Epidermal melanocyte (primary cell): ENCODE results near the gene PLAAT2.
"Not testable (repeated sequence)": the region's sequence is repeated elsewhere in the genome, so short reads cannot be mapped to it uniquely, and the experiment has no call there.

Experiments used
- DNase-seq: peaks from one replicate; pipeline ENCODE4 v3.0.0; 2011; ENCODE audit warnings: low spot score; ENCODE audit not compliant: insufficient read length

PLAAT2 gene

DNA sequence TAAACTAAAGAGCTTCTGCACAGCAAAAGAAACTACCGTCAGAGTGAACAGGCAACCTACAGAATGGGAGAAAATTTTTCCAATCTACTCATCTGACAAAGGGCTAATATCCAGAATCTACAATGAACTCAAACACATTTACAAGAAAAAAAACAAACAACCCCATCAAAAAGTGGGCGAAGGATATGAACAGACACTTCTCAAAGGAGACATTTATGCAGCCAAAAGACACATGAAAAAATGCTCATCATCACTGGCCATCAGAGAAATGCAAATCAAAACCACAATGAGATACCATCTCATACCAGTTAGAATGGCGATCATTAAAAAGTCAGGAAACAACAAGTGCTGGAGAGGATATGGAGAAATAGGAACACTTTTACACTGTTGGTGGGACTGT lies 15.7 kb upstream of the PLAAT2 start:
- DNase-seq, result not testable (repeated sequence)

DNA sequence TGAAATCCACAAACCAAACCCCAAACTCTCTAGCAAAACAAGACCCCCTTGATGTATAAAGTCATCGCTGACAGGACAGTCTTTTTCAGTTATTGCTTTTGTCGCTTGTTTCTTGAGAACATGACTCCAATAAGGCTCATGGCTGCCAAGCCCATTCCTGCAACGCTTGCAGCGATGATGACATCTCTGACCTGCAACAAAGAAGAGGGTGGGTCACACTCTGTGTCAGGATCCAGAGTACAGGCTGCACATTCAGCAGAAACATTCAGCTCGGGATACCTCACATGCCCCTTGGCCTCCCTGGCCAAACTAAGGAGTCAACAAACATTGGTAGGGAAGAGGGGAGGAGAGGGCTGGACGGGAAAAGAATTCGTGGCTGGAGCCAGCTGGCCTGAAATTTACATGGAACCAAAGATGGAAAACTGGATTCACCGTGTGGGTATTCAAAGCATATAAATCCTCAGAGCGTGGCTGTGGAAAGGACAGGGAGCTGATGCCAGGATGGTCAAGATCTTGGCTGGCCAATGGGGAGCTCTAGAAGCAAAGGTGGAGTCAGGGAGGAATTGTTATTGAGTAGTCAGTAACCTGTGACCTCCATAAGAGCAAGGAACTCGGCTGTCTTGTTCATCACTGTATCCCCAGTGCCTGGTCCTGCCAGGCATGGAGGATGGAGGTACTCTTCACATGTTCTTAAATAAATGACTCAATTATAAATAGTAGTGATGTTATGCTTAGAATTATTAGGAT lies 11.8 kb upstream of the PLAAT2 start:
- no peak for DNase-seq

DNA sequence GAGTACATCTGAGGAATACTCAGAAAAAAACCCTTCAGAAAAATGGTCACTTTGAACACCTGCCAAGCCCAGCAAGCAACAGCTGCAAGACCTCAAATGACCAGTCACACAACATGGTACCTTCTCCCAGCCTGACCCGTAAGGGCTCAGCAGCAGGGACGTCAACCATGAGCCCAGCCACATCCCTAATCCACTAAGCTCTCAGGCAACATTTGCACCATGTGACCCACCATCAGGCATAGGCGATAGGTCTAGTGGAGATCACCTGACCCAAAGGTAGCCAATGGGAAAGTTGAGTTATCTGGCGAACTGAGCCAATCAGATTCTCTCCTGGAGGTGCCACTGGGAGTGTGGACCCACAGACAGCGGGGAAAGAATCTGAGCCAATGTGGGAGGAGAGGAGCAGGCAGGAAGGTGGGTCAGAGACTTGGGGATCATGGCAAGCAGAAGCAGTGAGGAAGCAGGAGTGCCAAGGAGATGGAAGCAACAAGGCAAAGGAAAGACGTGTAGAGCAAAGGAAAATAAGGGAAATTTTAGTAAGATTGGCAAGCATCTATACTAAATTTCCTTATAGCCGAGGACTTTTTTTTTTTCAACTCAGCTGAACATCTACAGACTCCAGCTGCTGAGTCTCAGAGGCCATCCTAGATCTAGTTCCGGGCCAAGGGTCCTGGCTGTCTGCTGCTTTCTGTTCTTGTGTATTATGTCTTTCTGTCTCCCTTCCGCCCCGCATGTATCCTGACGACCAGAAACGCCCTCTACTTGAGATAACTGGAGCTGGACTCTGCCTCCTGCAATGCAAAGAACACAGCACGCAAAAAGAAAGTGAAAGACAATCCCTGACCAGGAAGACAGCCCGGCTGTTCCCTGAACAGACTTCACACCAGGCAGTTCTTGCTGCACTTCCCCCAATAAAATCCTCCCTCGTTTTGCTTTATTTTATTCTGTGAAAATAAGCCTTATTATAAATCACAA lies 11.0 kb upstream of the PLAAT2 start:
- DNase-seq, result no peak

DNA sequence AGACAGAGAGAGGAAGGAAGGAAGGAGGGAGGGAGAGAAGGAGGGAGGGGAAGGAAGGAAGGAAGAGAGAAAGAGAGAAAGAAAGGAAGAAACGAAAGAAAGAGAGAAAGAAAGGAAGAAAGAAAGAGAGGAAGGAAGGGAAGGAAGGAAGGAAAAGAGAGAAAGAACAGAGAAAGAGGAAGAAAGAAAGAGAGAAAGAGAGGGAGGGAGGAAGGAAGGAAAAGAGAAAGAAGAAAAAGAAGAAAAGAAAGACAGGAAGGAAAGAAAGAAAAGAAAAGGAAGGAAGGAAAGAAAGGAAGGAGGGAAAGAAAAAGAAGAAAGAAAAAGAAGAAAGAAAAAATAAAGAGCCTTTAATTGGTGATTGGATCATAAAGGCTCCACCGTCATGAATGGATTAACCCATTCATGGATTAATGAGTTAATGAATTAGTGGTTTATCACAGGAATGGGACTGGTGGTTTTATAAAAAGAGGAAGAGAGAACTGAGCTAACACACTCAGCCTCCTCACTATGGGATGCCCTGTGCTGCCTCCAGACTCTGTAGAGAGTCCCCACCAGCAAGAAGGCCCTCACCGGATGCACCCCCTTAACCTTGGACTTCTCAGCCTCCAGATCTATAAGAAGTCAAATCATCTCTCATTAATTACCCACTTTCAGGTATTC lies 9.0 kb upstream of the PLAAT2 start:
- DNase-seq, result no peak

DNA sequence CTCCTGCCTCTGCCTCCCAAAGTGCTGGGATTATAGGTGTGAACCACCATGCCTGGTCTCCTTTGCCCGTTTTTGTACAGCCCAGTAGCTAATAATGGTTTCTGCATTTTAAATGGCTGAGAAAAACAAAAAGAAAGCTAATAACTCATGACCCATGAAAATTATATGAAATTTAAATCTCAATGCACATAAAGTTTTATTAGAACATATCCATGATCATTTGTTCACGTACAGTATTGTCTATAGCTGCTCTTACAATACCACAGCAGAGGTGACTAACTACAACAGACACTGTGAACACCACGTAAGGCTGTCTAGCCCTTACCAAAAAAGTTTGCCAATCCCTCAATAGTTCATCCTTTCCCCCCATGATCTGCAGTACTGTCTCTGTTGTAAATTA lies 6.4 kb upstream of the PLAAT2 start:
- DNase-seq, result no peak

DNA sequence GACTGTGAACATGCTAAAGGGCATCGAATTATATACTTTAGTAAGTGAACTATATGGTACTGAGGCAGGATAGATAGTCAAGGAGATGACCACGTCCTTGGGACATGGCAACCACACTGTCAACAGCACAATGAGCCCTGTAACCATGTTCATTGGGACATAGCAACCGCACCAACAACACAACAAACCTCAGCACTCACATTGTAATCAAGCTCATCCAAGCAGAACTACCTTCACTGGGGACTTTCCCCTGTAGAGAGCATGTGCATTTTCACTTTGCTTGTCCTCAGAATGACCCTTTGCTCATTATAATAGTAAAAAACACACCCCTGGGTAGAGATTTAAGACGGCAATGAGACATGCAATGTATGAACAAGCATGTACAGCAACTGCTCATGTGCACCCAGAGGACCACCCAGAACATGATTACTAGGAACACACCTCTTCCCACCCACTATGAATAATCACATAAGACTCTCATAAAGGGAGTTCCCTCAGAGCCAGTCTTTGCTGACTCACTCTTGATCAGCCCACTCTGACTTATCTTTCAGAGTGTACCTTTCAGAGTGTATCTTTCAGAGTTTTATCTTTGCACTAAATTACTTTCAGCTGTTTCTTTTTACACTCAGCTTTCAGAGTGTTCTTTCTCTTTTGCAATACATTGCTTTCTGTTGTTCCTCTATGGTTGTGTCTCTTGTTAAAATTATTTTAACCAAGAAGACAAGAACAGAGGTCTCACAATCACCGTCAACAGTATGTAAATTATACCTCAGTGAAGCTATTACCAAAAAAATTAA lies 4.1 kb upstream of the PLAAT2 start:
- no peak for DNase-seq

DNA sequence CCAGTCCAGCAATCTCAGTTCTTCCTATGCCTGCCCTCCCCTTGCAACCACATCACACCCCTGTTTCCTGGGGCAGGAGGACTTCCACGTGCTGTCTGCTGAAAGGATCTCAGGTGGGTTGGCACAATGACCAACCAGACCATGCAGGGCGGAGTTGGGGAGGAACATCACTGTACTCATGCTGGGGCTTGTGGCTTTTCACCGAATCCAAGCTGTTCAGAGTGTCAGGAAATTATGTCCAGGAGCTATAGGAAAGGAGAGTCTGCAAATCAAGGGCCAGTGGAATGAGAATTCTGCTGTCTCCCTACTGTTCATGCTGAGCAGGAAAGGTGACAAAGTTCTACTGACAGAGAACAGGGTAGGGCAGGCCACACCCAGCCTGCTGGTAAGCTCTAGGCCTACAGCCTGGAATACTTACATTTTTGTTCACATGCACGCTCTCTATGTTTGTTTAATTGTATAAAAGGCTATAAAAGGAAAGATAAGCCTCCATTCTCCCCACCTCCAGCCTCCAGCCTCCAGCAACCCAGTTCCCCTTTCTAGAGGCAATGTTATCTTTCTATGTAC lies 1.7 kb upstream of the PLAAT2 start:
- no peak for DNase-seq

DNA sequence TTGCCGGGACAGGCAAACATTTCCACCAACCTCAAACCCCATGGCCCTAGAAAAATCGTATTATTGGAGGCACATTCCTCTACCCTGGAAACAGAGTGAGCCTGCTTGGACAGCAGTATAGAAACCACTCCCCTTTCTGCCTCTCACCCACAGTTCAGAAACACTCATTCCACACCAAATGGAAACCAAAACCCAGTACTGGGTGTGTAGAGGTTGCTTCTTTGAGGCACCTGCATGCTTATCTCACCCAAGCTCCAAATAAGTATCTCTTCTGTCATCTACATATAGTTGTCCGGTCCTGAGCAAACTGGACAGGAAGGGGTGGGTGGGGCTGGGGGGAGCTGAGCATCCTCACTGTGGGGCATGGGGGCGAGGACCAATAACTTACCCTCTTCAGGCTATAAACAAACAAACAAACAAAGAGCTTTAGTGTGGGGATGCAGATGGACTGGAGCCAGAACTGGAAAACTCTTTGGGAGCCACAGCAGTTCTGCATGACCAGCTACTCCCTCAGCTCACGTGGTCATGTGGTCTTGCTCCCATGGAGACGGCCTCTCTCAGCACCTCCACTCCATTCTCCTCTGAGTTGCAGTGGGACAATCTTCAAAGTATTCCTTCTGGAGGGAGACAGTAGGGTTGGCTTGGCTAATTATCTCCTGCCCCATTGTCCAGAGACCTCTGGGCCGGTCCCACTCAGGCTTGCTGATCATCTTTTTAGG lies 1.0 kb upstream of the PLAAT2 start:
- no peak for DNase-seq

DNA sequence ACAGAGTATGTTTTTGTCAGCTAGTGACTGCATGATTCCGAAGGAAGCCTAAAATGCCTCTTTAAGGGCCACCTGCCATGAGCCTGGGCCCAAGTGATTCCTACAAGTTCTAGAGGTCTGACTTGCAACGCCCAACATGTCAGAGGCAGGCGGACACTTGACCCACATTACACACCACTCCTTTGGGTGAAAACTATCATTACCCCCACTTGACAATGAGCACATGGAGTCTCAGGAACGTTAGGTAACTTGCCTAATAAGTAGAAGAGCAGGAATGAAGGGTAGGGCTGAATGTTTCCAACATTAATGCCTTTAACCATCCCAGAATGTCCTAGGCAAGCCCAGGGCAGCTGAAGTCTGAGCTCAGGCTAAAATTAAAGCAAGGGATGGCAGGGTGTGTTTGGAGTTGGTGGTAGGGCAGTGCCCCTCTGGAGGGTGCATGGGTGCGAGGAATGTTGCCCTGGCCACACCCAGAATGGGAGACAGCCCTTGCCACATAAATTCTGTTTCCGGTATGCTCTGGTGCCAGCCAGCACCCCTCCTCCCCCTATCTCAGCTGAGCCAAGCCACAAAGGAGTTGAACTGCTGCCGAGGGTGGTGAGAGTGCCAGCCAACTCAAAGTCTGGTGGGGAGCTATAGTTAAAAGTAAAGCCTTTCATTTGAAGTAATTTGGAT lies 2.5 kb downstream of the PLAAT2 start:
- DNase-seq, result no peak

DNA sequence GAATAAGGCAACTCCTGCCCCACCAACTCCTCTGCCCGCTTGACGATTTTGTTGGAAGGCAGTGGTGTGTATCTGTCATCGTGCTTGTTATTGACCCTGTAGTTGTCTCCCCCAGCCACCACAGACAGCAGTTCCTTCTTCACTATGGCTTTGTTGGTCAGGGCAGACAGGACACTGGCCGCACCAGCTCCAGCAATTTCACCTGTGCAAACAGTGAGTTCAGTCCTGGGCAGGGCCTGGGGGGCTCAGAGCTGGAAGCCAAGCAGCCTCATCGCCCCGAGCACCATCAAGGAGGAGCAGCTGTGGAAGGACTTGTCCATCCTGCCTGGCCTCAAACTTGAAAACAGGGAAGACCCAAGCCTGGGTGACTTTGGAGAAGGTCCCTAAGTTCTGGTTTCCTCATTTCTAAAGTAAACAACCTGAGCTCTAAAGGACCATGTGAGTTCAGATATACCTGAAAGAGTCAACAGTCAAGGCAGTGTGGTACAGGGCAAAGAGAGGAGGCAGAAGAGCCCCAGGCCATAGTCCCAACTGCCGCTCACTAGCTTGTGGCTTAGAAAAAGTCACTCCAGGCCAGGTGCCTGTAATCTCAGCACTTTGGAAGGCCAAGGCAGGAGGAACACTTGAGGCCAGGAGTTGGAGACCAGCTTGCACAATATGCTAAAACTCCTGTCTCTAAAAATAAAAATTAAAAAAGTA lies 4.6 kb downstream of the PLAAT2 start:
- no peak for DNase-seq

DNA sequence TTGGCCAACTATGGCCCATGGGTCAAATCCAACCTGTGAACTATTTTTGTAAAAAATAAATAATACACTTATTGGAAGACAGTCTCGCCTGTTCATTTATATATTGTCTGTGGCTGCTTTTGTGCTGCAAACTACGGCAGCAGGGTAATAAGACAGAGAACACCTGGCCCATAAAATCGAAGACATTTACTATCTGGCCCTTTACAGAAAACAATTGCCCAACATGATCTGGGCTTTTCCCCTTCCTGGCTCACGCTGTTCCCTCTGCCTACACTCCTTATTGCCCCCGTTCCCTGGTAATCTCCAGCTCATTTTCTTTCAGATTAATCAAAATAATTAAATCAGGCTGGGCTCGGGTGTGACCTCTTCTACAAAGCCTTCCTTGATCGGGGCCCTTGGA lies 5.6 kb downstream of the PLAAT2 start:
- DNase-seq, result no peak

DNA sequence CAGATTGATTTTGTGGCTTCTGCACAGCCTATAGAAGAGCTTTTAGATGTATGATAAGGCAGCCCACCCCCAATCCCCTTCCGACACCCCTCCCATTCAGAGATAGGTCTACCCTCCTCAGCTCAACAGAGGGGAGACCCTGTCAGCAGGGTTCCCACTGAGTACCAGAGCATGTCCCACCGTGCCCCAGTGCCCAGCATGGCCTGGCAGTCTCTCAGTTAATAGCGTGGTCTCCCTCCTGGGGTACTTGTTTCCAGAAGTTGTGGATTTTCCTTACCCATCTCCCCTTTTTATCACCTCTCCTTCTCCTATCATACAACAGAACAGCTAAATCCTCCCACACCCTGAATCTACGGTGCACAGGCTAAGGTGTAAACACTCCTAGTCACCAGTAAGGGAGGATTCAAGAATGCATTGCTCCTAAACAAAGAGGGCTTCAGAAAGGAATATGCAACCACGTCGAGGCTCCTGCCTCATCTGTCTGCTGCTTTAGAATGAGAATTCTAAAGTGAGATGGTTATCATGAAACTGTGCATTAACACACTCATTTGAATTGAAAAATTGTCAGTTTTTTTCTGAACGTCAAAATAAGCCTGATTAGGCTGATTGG lies 6.7 kb downstream of the PLAAT2 start:
- DNase-seq, result no peak

DNA sequence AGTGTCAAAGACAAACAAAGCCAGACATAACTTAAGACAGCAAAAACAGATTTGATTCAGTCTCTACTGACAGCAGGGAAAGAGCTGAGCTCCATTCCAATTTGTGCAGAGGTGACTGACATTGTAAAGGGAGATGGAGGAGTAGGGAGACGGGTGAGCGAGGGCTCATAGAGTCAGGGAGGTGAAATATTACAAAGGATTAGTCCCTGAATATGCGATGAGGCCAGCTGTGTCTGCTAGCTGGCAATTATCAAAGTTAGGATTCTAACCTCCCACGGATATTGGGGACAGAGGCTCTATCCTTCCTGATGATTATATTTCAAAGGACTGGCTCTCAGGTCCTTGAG lies 8.3 kb downstream of the PLAAT2 start:
- no peak for DNase-seq

DNA sequence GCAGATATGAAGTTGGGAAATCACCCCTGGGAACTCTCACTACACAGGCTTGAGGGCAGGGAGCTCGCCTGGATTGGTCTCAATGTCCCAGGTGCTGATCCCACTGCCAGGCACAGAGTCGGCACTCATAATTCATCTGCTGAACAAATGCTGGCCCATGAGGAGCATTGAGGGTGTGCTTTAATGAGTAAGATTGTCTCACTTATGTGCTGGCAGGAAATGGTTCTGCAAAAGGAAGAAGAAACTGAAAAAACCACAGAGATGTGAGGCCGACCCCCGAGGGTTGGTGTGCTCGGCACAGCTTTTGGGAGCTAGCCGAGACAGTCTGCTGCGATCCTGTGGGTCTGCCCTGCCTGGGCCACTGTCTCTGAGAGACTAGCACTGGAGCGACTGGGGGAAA lies 9.4 kb downstream of the PLAAT2 start:
- DNase-seq, result no peak

DNA sequence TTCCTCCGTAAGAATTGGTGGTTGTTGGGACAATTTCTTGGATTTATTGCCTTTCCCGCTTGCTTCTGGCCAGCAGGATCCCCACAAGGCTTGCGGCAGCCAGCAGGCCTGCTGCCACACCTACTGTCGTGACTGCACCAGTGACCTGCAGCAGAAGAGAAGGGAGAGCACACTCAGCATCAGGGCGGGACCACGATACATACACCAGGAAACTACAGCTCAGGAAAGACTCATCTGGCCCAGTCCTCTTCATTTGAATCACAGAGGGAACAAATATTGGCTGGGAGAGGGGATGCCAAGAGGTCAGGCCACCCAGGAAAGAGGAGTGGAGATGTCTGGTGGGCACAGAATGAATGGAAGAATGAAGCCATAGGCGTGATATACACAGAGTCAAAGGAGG lies 10.3 kb downstream of the PLAAT2 start:
- DNase-seq, result no peak

DNA sequence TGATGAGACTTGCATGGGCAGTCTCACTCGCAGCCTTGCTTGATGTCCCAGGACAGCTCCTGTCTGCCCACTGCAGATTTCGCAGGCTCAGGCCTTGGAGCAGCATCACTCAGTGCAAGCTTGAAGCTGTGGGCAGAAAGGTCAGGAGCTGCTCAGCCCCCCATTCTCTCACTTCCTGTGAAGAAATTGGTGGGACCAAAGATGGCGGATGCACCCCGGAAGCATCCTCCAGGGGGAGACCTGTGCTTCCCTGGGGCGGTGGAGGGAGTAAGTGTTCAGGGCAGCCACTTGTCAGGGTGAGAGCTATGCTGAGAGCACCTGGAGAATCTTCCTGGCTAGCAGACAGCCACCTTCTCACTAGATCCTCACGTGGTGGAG lies 11.3 kb downstream of the PLAAT2 start:
- DNase-seq, result no peak

DNA sequence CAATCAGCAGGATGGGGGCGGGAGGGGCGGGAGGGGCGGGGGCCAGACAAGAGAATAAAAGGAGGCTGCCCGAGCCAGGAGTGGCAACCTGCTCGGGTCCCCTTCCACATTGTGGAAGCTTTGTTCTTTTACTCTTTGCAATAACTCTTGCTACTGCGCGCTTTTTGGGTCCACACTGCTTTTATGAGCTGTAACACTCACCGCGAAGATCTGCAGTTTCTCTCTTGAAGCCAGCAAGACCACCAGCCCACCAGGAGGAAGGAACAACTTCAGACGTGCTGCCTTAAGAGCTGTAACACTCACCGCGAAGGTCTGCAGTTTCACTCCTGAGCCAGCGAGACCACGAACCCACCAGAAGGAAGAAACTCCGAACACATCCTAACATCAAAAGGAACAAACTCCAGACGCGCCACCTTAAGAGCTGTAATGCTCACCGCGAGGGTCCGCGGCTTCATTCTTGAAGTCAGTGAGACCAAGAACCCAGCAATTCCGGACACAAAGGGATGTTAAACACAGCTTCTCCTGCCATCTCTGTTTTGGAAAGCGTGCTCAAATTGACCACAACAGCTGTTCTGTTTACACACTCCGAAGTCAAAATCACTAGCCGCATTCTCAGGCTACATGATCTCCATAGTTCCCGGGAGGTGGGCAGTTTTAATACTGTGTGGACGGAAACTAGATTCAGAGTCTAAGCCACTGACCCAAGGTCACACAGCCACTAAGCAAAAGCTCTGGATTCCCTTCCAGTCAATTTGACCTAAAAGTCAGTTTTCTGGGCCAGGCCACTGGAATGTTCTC lies 11.9 kb downstream of the PLAAT2 start:
- no peak for DNase-seq

DNA sequence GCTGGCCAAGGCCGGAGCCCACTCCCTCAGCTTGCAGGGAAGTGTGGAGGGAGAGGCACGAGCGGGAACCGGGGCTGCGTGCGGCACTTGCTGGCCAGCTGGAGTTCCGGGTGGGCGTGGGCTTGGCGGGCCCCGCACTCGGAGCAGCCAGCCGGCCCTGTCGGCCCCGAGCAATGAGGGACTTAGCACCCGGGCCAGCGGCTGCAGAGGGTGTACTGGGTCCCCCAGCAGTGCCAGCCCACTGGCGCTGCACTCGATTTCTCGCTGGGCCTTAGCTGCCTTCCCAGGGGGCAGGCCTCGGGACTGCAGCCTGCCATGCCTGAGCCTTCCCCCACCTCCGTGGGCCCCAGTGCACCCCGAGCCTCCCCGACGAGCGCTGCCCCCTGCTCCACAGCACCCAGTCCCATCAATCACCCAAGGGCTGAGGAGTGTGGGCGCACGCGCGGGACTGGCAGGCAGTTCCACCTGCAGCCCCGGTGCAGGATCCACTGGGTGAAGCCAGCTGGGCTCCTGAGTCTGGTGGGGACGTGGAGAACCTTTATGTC lies 13.0 kb downstream of the PLAAT2 start:
- not testable (repeated sequence) for DNase-seq
